ENCODE measurements around the gene RIIAD1.
"Not testable (repeated sequence)": the region's sequence is repeated elsewhere in the genome, so short reads cannot be mapped to it uniquely, and the experiment has no call there.

The RIIAD1 gene

GRCh38 chr1:151720974-151721787 is at the start of gene RIIAD1:
TSS of gene RIIAD1 (plus strand) at chr1:151721522. CDS start at chr1:151721537, 15 bp downstream.
- no peaks in the 10 kb centered on the region for H3K9me3 ChIP-seq (ENCODE audit: control insufficient read depth, insufficient read depth, low read depth, low read length)
- peak within 1 kb of the TSS; percentile 67 for H3K4me3 ChIP-seq (ENCODE audit: low read depth, low read length)
- no peak within 1 kb of the TSS for H3K9ac ChIP-seq (ENCODE audit: low read length)
- H3K36me3 ChIP-seq (ENCODE audit: control insufficient read depth, insufficient read depth, low read length): no peaks in the 10 kb centered on the region
- peaks cover 13% of the 10 kb centered on the region for H3K4me1 ChIP-seq (ENCODE audit: control insufficient read depth, insufficient read depth, low read length)
- H3K27me3 ChIP-seq (ENCODE audit: control insufficient read depth, insufficient read depth, low read length): peaks cover 74% of the 10 kb centered on the region
- H3K27ac ChIP-seq (ENCODE audit: low read depth, low read length): no peak within 1 kb of the TSS

- H3K4me1 ChIP-seq (ENCODE audit: control insufficient read depth, insufficient read depth, low read length): no peaks in the 10 kb centered on the region
- no peaks in the 10 kb centered on the region for H3K27me3 ChIP-seq (ENCODE audit: control insufficient read depth, insufficient read depth, low read length)
- peaks cover 23% of the 10 kb centered on the region for H3K36me3 ChIP-seq (ENCODE audit: control insufficient read depth, insufficient read depth, low read length)
- H3K27ac ChIP-seq (ENCODE audit: low read depth, low read length): no peak overlapping the region
- H3K9me3 ChIP-seq (ENCODE audit: control insufficient read depth, insufficient read depth, low read depth, low read length): no peaks in the 10 kb centered on the region; the same call in 1 of the 2 replicates
- no peak overlapping the region for H3K9ac ChIP-seq (ENCODE audit: low read length)
- H3K4me3 ChIP-seq (ENCODE audit: low read depth, low read length): no peak overlapping the region
Measured at GRCh38 chr1:151673407-151673806, 47.9 kb upstream of the RIIAD1 start.

- Histone ChIP-seq H3K9ac (ENCODE audit: low read length) (no peak overlapping the region), H3K9me3 (ENCODE audit: control insufficient read depth, insufficient read depth, low read depth, low read length) (no peaks in the 10 kb centered on the region), H3K4me3 (ENCODE audit: low read depth, low read length) (no peak overlapping the region), H3K4me1 (ENCODE audit: control insufficient read depth, insufficient read depth, low read length) (no peaks in the 10 kb centered on the region), H3K36me3 (ENCODE audit: control insufficient read depth, insufficient read depth, low read length) (peaks cover 21% of the 10 kb centered on the region), H3K27me3 (ENCODE audit: control insufficient read depth, insufficient read depth, low read length) (no peaks in the 10 kb centered on the region), H3K27ac (ENCODE audit: low read depth, low read length) (no peak overlapping the region)
Measured at GRCh38 chr1:151680391-151680790, 40.9 kb upstream of the RIIAD1 start.

GRCh38 chr1:151680826-151681225 is 40.5 kb upstream of the RIIAD1 start:
- Histone ChIP-seq H3K27me3 (ENCODE audit: control insufficient read depth, insufficient read depth, low read length) (no peaks in the 10 kb centered on the region), H3K4me3 (ENCODE audit: low read depth, low read length) (no peak overlapping the region), H3K27ac (ENCODE audit: low read depth, low read length) (no peak overlapping the region), H3K9me3 (ENCODE audit: control insufficient read depth, insufficient read depth, low read depth, low read length) (no peaks in the 10 kb centered on the region), H3K36me3 (ENCODE audit: control insufficient read depth, insufficient read depth, low read length) (peaks cover 21% of the 10 kb centered on the region), H3K4me1 (ENCODE audit: control insufficient read depth, insufficient read depth, low read length) (no peaks in the 10 kb centered on the region), H3K9ac (ENCODE audit: low read length) (no peak overlapping the region)

GRCh38 chr1:151681923-151682322 is 39.4 kb upstream of the RIIAD1 start:
- H3K27ac ChIP-seq (ENCODE audit: low read depth, low read length): no peak overlapping the region
- H3K9me3 ChIP-seq (ENCODE audit: control insufficient read depth, insufficient read depth, low read depth, low read length): no peaks in the 10 kb centered on the region
- H3K4me1 ChIP-seq (ENCODE audit: control insufficient read depth, insufficient read depth, low read length): no peaks in the 10 kb centered on the region
- H3K4me3 ChIP-seq (ENCODE audit: low read depth, low read length): no peak overlapping the region
- no peaks in the 10 kb centered on the region for H3K27me3 ChIP-seq (ENCODE audit: control insufficient read depth, insufficient read depth, low read length)
- peaks cover 24% of the 10 kb centered on the region for H3K36me3 ChIP-seq (ENCODE audit: control insufficient read depth, insufficient read depth, low read length)
- H3K9ac ChIP-seq (ENCODE audit: low read length): no peak overlapping the region

- not testable (repeated sequence) for H3K27ac ChIP-seq (ENCODE audit: low read depth, low read length); H3K9me3 ChIP-seq (ENCODE audit: control insufficient read depth, insufficient read depth, low read depth, low read length); H3K9ac ChIP-seq (ENCODE audit: low read length); H3K4me1 ChIP-seq (ENCODE audit: control insufficient read depth, insufficient read depth, low read length); H3K27me3 ChIP-seq (ENCODE audit: control insufficient read depth, insufficient read depth, low read length); H3K4me3 ChIP-seq (ENCODE audit: low read depth, low read length)
- peaks cover 24% of the 10 kb centered on the region for H3K36me3 ChIP-seq (ENCODE audit: control insufficient read depth, insufficient read depth, low read length)
Measured at GRCh38 chr1:151682901-151683300, 38.4 kb upstream of the RIIAD1 start.

- Histone ChIP-seq H3K36me3 (ENCODE audit: control insufficient read depth, insufficient read depth, low read length) (peaks cover 21% of the 10 kb centered on the region), H3K4me3 (ENCODE audit: low read depth, low read length) (no peak overlapping the region), H3K27me3 (ENCODE audit: control insufficient read depth, insufficient read depth, low read length) (no peaks in the 10 kb centered on the region), H3K27ac (ENCODE audit: low read depth, low read length) (no peak overlapping the region), H3K9me3 (ENCODE audit: control insufficient read depth, insufficient read depth, low read depth, low read length) (no peaks in the 10 kb centered on the region), H3K4me1 (ENCODE audit: control insufficient read depth, insufficient read depth, low read length) (no peaks in the 10 kb centered on the region), H3K9ac (ENCODE audit: low read length) (no peak overlapping the region)
Measured at GRCh38 chr1:151684128-151684527, 37.2 kb upstream of the RIIAD1 start.

GRCh38 chr1:151686561-151686960 is 34.8 kb upstream of the RIIAD1 start:
- no peak overlapping the region for H3K4me3 ChIP-seq (ENCODE audit: low read depth, low read length)
- no peaks in the 10 kb centered on the region for H3K4me1 ChIP-seq (ENCODE audit: control insufficient read depth, insufficient read depth, low read length)
- no peak overlapping the region for H3K9ac ChIP-seq (ENCODE audit: low read length)
- H3K9me3 ChIP-seq (ENCODE audit: control insufficient read depth, insufficient read depth, low read depth, low read length): no peaks in the 10 kb centered on the region
- no peaks in the 10 kb centered on the region for H3K27me3 ChIP-seq (ENCODE audit: control insufficient read depth, insufficient read depth, low read length)
- H3K27ac ChIP-seq (ENCODE audit: low read depth, low read length): no peak overlapping the region
- peaks cover 21% of the 10 kb centered on the region for H3K36me3 ChIP-seq (ENCODE audit: control insufficient read depth, insufficient read depth, low read length)

GRCh38 chr1:151689494-151689893 is 31.8 kb upstream of the RIIAD1 start:
- no peaks in the 10 kb centered on the region for H3K27me3 ChIP-seq (ENCODE audit: control insufficient read depth, insufficient read depth, low read length)
- H3K27ac ChIP-seq (ENCODE audit: low read depth, low read length): no peak overlapping the region
- H3K9ac ChIP-seq (ENCODE audit: low read length): no peak overlapping the region
- H3K36me3 ChIP-seq (ENCODE audit: control insufficient read depth, insufficient read depth, low read length): peaks cover 25% of the 10 kb centered on the region
- no peaks in the 10 kb centered on the region for H3K4me1 ChIP-seq (ENCODE audit: control insufficient read depth, insufficient read depth, low read length)
- H3K9me3 ChIP-seq (ENCODE audit: control insufficient read depth, insufficient read depth, low read depth, low read length): no peaks in the 10 kb centered on the region
- H3K4me3 ChIP-seq (ENCODE audit: low read depth, low read length): no peak overlapping the region

- no peaks in the 10 kb centered on the region for H3K9me3 ChIP-seq (ENCODE audit: control insufficient read depth, insufficient read depth, low read depth, low read length)
- H3K27me3 ChIP-seq (ENCODE audit: control insufficient read depth, insufficient read depth, low read length): no peaks in the 10 kb centered on the region
- H3K27ac ChIP-seq (ENCODE audit: low read depth, low read length): no peak overlapping the region
- no peaks in the 10 kb centered on the region for H3K4me1 ChIP-seq (ENCODE audit: control insufficient read depth, insufficient read depth, low read length)
- peaks cover 28% of the 10 kb centered on the region for H3K36me3 ChIP-seq (ENCODE audit: control insufficient read depth, insufficient read depth, low read length)
- no peak overlapping the region for H3K4me3 ChIP-seq (ENCODE audit: low read depth, low read length)
- no peak overlapping the region for H3K9ac ChIP-seq (ENCODE audit: low read length)
Measured at GRCh38 chr1:151692226-151692625, 29.1 kb upstream of the RIIAD1 start.

- no peaks in the 10 kb centered on the region for H3K27me3 ChIP-seq (ENCODE audit: control insufficient read depth, insufficient read depth, low read length)
- no peak overlapping the region for H3K27ac ChIP-seq (ENCODE audit: low read depth, low read length)
- no peak overlapping the region for H3K4me3 ChIP-seq (ENCODE audit: low read depth, low read length)
- no peaks in the 10 kb centered on the region for H3K9me3 ChIP-seq (ENCODE audit: control insufficient read depth, insufficient read depth, low read depth, low read length)
- H3K4me1 ChIP-seq (ENCODE audit: control insufficient read depth, insufficient read depth, low read length): no peaks in the 10 kb centered on the region
- H3K36me3 ChIP-seq (ENCODE audit: control insufficient read depth, insufficient read depth, low read length): peaks cover 34% of the 10 kb centered on the region
- no peak overlapping the region for H3K9ac ChIP-seq (ENCODE audit: low read length)
Measured at GRCh38 chr1:151693057-151693651, 28.2 kb upstream of the RIIAD1 start.

Measured in HUES6 (cell line).